HG03469 (cell line): Measurements from ENCODE around the gene TM9SF3.
"Not testable (repeated sequence)": the region's sequence is repeated elsewhere in the genome, so short reads cannot be mapped to it uniquely, and the experiment has no call there.

ENCODE experiments used
- ATAC-seq: cut with Tn5 transposase; IDR thresholded peaks from one replicate; pipeline ENCODE4 v1.9.1; 2021; ENCODE audit warnings: mild to moderate bottlenecking, moderate library complexity, moderate number of reproducible peaks; ENCODE audit not compliant: unreplicated experiment

Gene TM9SF3

GRCh38 chr10:96570983-96571964 lies 15.5 kb downstream of the TM9SF3 start:
- ATAC-seq: no peak

DNA sequence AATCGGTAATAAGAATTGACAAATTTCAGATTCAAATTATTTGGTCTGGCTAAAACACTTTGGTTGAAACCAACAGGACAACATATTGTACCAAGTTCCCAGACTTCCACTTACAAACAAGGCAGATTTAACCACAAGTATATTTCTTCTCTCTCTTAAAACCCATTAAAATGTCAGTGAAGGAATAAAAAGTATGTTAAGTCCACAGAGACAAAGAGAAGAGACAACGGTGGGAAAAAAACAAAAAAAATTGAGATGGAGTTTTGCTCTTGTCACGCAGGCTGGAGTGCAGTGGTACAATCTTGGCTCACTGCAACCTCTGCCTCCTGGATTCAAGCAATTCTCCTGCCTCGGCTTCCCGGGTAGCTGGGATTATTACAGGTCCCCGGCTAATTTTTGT lies 16.3 kb downstream of the TM9SF3 start:
- no peak for ATAC-seq

DNA sequence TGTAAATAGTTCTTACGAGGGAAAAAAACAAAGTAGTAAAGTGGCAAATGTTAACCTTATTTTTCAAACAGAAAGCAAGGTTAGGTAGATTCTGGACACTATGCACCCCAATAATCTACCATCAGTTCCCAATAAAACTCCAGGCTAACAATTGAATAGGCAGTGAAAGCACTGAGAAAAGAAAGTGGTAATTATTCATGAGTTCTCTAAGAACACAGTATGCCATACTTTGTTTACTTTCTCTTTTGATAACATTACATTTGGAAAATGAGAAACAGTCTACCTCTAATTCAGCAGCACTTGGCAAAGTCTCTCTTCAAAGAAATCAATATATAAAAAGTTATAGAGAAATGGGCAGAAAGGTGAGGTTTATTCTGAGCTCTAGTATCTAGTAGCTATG lies 18.4 kb downstream of the TM9SF3 start:
- ATAC-seq: no peak

DNA sequence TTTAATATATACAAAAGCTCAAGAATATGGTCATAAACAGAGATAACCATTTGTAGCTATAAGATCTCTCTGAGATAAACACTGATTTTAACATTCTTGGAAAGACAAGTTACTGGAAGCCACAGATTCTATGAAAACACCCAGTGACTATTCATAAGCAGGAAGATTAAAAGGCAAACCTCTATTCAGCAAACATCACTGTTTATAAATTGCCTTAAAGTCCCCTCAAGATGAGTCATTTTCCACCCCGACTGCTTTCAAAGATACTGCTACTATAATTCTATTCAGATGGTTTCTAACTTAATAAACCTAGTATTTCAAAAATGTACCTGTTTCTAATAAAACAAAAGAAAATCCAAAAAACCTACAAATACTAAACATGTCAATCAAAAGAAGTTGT lies 21.0 kb downstream of the TM9SF3 start:
- ATAC-seq: no peak

- no peak for ATAC-seq
Observed at GRCh38 chr10:96560966-96561887, 25.6 kb downstream of the TM9SF3 start.

DNA sequence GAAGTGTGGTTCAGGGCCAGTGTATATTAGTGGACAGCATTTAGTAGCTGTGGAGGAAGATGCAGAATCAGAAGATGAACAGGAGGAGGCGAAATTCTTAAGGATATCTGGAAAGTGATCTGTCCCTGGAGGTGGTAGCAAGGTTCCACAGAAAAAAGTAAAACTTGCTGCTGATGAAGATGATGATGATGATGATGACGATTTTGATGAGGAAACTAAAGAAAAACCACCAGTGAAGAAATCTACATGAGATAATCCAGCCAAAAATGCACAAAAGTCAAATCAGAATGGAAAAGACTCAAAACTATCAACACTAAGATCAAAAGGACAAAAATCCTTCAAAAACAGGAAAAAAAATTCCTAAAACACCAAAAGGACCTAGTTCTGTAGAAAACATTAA lies 26.3 kb downstream of the TM9SF3 start:
- ATAC-seq: no peak

GRCh38 chr10:96556003-96556402 lies 30.8 kb downstream of the TM9SF3 start:
- no peak for ATAC-seq

GRCh38 chr10:96555330-96555729 lies 31.5 kb downstream of the TM9SF3 start:
- ATAC-seq: no peak

DNA sequence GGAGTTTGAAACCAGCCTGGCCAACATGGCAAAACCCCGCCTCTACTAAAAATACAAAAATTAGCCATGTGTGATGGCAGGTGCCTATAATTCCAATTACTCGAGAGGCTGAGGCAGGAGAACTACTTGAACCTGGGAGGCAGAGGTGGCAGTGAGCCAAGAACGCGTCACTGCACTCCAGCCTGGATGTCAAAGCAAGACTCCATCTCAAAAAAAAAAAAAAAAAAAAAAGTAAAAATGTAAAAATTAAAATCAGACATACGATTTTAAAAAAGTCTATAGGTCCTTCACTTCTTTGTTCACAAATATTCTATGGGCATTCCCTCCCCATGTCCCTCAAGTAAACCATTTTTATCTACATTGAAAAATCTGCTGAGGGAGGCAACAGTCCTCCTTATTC lies 38.2 kb downstream of the TM9SF3 start:
- ATAC-seq: no peak

- ATAC-seq: not testable (repeated sequence)
Observed at GRCh38 chr10:96545558-96545957, 41.3 kb downstream of the TM9SF3 start.

DNA sequence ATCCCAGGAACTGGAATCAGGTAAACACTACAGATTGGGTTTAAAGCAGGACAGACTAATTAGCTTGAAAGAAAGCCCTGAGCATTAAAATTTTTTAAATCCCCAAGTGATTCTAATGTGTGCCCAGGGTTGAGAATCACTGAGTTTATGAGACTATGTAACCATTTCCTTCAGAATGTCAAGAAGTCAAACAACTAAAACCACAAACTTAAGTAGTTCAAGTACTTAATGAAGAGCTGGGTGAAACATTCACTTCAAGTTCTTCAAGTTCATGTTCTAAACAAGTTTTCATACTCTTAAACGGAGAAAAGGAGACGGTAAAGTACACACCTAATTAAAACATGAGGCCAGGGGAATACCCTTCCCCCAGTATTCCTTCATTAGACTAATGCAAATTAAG lies 44.9 kb downstream of the TM9SF3 start:
- ATAC-seq: no peak

- no peak for ATAC-seq
Observed at GRCh38 chr10:96540240-96540639, 46.6 kb downstream of the TM9SF3 start.

GRCh38 chr10:96538683-96539082 lies 48.1 kb downstream of the TM9SF3 start:
- no peak for ATAC-seq

DNA sequence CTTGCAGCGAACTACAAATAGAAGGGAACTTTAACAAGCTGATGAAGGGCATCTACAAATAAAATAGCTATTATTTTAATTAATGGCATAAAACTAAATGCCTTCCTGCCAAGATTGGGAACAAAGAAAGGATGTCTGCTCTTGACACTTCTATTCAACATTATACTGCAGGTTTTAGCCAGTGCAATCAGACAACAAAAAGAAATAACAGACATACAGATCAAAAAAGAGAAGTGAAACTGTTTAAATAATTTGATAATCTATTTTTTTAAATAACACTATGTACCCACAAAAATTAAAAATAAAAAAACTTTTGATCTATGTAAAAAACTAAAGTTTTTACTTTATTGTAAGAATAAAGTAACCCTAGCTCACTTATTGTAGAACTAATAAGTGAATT lies 50.7 kb downstream of the TM9SF3 start:
- no peak for ATAC-seq

- no peak for ATAC-seq
Observed at GRCh38 chr10:96532523-96532922, 54.3 kb downstream of the TM9SF3 start.

- no peak for ATAC-seq
Observed at GRCh38 chr10:96529634-96530279, 57.1 kb downstream of the TM9SF3 start.

GRCh38 chr10:96524741-96525140 lies 62.1 kb downstream of the TM9SF3 start:
- ATAC-seq: no peak

GRCh38 chr10:96517284-96517683 lies 69.5 kb downstream of the TM9SF3 start:
- ATAC-seq: no peak

GRCh38 chr10:96516337-96516736 lies 70.5 kb downstream of the TM9SF3 start:
- no peak for ATAC-seq

DNA sequence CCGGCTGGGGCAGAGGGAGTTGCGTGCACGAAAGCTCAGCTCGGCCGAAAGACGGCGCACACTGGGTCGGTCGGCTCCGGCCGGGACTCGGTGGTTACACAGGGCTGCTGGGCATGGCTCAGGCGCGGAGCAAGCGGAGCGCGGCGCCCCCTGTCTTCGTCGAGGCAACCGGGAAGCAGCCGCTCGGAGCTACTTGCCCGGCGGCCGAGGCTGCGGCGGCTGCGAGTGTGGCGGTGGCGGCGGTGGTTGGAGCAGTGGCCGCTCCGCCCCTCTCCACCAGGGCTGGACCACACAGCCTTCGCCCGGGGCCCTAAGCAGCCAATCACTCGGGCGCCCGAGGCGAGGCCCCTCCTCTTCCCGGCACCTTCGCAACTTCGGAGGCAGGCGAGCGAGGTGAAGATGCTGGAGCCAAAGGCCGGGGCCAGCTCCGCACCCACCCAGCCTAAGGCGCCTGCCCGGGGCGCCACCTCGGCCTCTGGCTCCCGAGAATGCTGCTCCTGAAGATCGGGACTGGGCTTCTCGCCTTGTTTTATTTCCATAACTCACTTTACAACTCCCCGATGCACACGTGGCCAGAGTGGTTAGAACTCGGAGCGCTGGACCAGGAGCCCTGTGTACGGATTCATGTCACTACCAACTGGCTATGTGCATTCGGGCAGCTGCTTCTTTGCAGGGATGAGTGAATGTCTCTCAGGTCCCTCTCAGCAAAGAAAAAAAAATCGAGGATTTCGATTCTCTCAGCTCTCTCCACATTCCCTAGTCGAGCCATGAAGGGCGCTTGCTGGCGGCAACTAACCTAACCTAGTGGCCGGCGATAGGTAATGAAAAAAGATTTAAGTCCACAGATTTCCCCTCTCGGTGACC lies 72.9 kb downstream of the TM9SF3 start, which contains the start of gene TLL2:
TLL2 (minus strand) TSS at position 229 of the 864 bp plus-strand sequence. CDS start 241 bp downstream, outside the sequence.
- ATAC-seq: peak; percentile 52
